Loucy (cell line): ENCODE data around the gene SLC5A10.

Experiments
- H2AFZ ChIP-seq: fragments of 200-600 bp; sonication (generic); 2 replicates; pipeline ENCODE4 v1.6.0; 2016; ENCODE audit warnings: antibody characterized with exemption, mild to moderate bottlenecking, low read length, moderate library complexity
- H3F3A ChIP-seq: fragments of 200-600 bp; 2 replicates; pipeline ENCODE4 v1.6.0; 2016; ENCODE audit warnings: antibody characterized with exemption, low read depth, mild to moderate bottlenecking
- H3K27me3 ChIP-seq: fragments of 200-600 bp; sonication (generic); 2 replicates; pipeline ENCODE4 v1.6.1; 2014; ENCODE audit warnings: low read length, mild to moderate bottlenecking; ENCODE audit not compliant: insufficient read depth, poor library complexity, severe bottlenecking
- H3K36me3 ChIP-seq: fragments of 200-600 bp; sonication (generic); 2 replicates; pipeline ENCODE4 v1.6.1; 2016; ENCODE audit warnings: low read length; ENCODE audit not compliant: insufficient read depth
- H3K4me1 ChIP-seq: fragments of 200-600 bp; sonication (generic); 2 replicates; pipeline ENCODE4 v1.5.1; 2014; ENCODE audit warnings: low read length, mild to moderate bottlenecking; ENCODE audit not compliant: insufficient read depth, poor library complexity, severe bottlenecking
- H3K4me2 ChIP-seq: fragments of 200-600 bp; sonication (generic); 2 replicates; pipeline ENCODE4 v1.6.0; 2014; ENCODE audit warnings: antibody characterized with exemption, low read length, low read depth, mild to moderate bottlenecking; ENCODE audit not compliant: poor library complexity, severe bottlenecking
- H3K4me3 ChIP-seq: fragments of 200-600 bp; sonication (generic); 2 replicates; pipeline ENCODE4 v1.5.1; 2014; ENCODE audit warnings: low read length, mild to moderate bottlenecking, mixed read lengths; ENCODE audit not compliant: poor library complexity, severe bottlenecking
- H3K79me2 ChIP-seq: fragments of 200-600 bp; sonication (generic); 2 replicates; pipeline ENCODE4 v1.6.1; 2014; ENCODE audit warnings: low read length; ENCODE audit not compliant: insufficient read depth
- H3K9ac ChIP-seq: fragments of 200-600 bp; sonication (generic); 2 replicates; pipeline ENCODE4 v1.6.0; 2014; ENCODE audit warnings: mild to moderate bottlenecking, low read depth, low read length, moderate library complexity; ENCODE audit not compliant: poor library complexity, severe bottlenecking
- H3K9me2 ChIP-seq: fragments of 200-600 bp; sonication (generic); replicated peaks from 2 replicates; pipeline ENCODE4 v1.6.1; 2016; ENCODE audit warnings: low read depth, low read length, mixed read lengths
- H3K9me3 ChIP-seq: fragments of 200-600 bp; sonication (generic); 2 replicates; pipeline ENCODE4 v1.6.1; 2014; ENCODE audit warnings: mild to moderate bottlenecking, antibody characterized with exemption, low read length, low read depth; ENCODE audit not compliant: insufficient read depth
- H4K20me1 ChIP-seq: fragments of 200-600 bp; sonication (generic); 2 replicates; pipeline ENCODE4 v1.6.0; 2014; ENCODE audit warnings: antibody characterized with exemption, low read length, mild to moderate bottlenecking; ENCODE audit not compliant: insufficient read depth, poor library complexity, severe bottlenecking
- CTCF ChIP-seq: fragments of 200-600 bp; sonication (generic); conservative IDR thresholded peaks from 2 replicates; pipeline ENCODE4 v1.5.1; 2014; ENCODE audit warnings: mild to moderate bottlenecking, antibody characterized with exemption, low read length
- EZH2phosphoT487 ChIP-seq: fragments of 200-600 bp; IDR thresholded peaks from 2 replicates; pipeline ENCODE4 v1.6.1; 2018; ENCODE audit warnings: antibody characterized with exemption, mild to moderate bottlenecking, moderate library complexity, borderline replicate concordance

SLC5A10 gene

GRCh38 chr17:18978655-18979054 lies 26.7 kb downstream of the SLC5A10 start:
- TF ChIP-seq CTCF (no peak), EZH2phosphoT487 (no peak)
- no peaks in the 10 kb centered on the region for H3K27me3 ChIP-seq
- H3F3A ChIP-seq, result no peaks in the 10 kb centered on the region
- no peak overlapping the region for H3K9ac ChIP-seq
- no peaks in the 10 kb centered on the region for H3K4me1 ChIP-seq
- H3K9me2 ChIP-seq, result no peaks in the 10 kb centered on the region
- H3K36me3 ChIP-seq, result no peaks in the 10 kb centered on the region
- H3K4me3 ChIP-seq, result no peak overlapping the region
- H2AFZ ChIP-seq, result no peak overlapping the region
- H4K20me1 ChIP-seq, result no peaks in the 10 kb centered on the region
- no peak overlapping the region for H3K4me2 ChIP-seq
- H3K9me3 ChIP-seq, result no peaks in the 10 kb centered on the region
- no peaks in the 10 kb centered on the region for H3K79me2 ChIP-seq

GRCh38 chr17:18980682-18981334 lies 28.8 kb downstream of the SLC5A10 start:
- H3K4me1 ChIP-seq, result peaks cover 3% of the 10 kb centered on the region
- peaks cover 8% of the 10 kb centered on the region for H3K27me3 ChIP-seq
- no peaks in the 10 kb centered on the region for H3K36me3 ChIP-seq
- H3K9me3 ChIP-seq, result no peaks in the 10 kb centered on the region
- H4K20me1 ChIP-seq, result no peaks in the 10 kb centered on the region
- no peaks in the 10 kb centered on the region for H3F3A ChIP-seq
- no peak overlapping the region for H3K9ac ChIP-seq
- H2AFZ ChIP-seq, result no peak overlapping the region
- H3K4me2 ChIP-seq, result no peak overlapping the region
- no peak overlapping the region for H3K4me3 ChIP-seq
- no peaks in the 10 kb centered on the region for H3K79me2 ChIP-seq
- TF ChIP-seq CTCF (no peak), EZH2phosphoT487 (no peak)
- H3K9me2 ChIP-seq, result no peaks in the 10 kb centered on the region

- H3K27me3 ChIP-seq, result peaks cover 8% of the 10 kb centered on the region
- no peaks in the 10 kb centered on the region for H4K20me1 ChIP-seq
- no peak overlapping the region for H3K4me2 ChIP-seq
- no peak overlapping the region for H2AFZ ChIP-seq
- H3F3A ChIP-seq, result no peaks in the 10 kb centered on the region
- H3K36me3 ChIP-seq, result no peaks in the 10 kb centered on the region
- H3K9ac ChIP-seq, result no peak overlapping the region
- H3K9me3 ChIP-seq, result no peaks in the 10 kb centered on the region
- peaks cover 7% of the 10 kb centered on the region for H3K4me1 ChIP-seq
- no peaks in the 10 kb centered on the region for H3K9me2 ChIP-seq
- no peak overlapping the region for H3K4me3 ChIP-seq
- no peak for TF ChIP-seq CTCF
- TF ChIP-seq EZH2phosphoT487, result no peak
- H3K79me2 ChIP-seq, result no peaks in the 10 kb centered on the region
These were observed 29.3 kb downstream of the SLC5A10 start for GRCh38 chr17:18981335-18981641.
